ENCODE data around the gene LOXL3.
"Not testable (repeated sequence)": the region's sequence is repeated elsewhere in the genome, so short reads cannot be mapped to it uniquely, and the experiment has no call there.

Gene LOXL3

GRCh38 chr2:74573747-74574562 is 20.2 kb upstream of the LOXL3 start:
- no peak for DNase-seq (ENCODE audit: low read depth)

- DNase-seq (ENCODE audit: low read depth): no peak
Observed at GRCh38 chr2:74572178-74572925, 18.6 kb upstream of the LOXL3 start.

- no peak for DNase-seq (ENCODE audit: low read depth)
Observed at GRCh38 chr2:74571058-74571457, 17.3 kb upstream of the LOXL3 start.

- no peak for DNase-seq (ENCODE audit: low read depth)
Observed at GRCh38 chr2:74569686-74570085, 15.9 kb upstream of the LOXL3 start.

- no peak for DNase-seq (ENCODE audit: low read depth)
Observed at GRCh38 chr2:74567881-74568280, 14.1 kb upstream of the LOXL3 start.

GRCh38 chr2:74566754-74567085 is 13.0 kb upstream of the LOXL3 start:
- DNase-seq (ENCODE audit: low read depth): no peak

GRCh38 chr2:74566076-74566753 is 12.5 kb upstream of the LOXL3 start:
- no peak for DNase-seq (ENCODE audit: low read depth)

GRCh38 chr2:74564222-74564621 is 10.5 kb upstream of the LOXL3 start:
- DNase-seq (ENCODE audit: low read depth): no peak

- no peak for DNase-seq (ENCODE audit: low read depth)
Observed at GRCh38 chr2:74562126-74562775, 8.5 kb upstream of the LOXL3 start.

- not testable (repeated sequence) for DNase-seq (ENCODE audit: low read depth)
Observed at GRCh38 chr2:74561022-74561421, 7.3 kb upstream of the LOXL3 start.

GRCh38 chr2:74560591-74560990 is 6.8 kb upstream of the LOXL3 start:
- DNase-seq (ENCODE audit: low read depth): no peak

GRCh38 chr2:74559912-74560311 is 6.2 kb upstream of the LOXL3 start:
- DNase-seq (ENCODE audit: low read depth): no peak

GRCh38 chr2:74558284-74559230 is 4.8 kb upstream of the LOXL3 start:
- no peak for DNase-seq (ENCODE audit: low read depth)

GRCh38 chr2:74556831-74557370 is 3.2 kb upstream of the LOXL3 start:
- no peak for DNase-seq (ENCODE audit: low read depth)

- no peak for DNase-seq (ENCODE audit: low read depth)
Observed at GRCh38 chr2:74556159-74556558, 2.4 kb upstream of the LOXL3 start.

- no peak for DNase-seq (ENCODE audit: low read depth)
Observed at GRCh38 chr2:74555610-74556103, 1.9 kb upstream of the LOXL3 start.

- DNase-seq (ENCODE audit: low read depth): no peak
Observed at GRCh38 chr2:74554820-74555531, 1.2 kb upstream of the LOXL3 start.

- DNase-seq (ENCODE audit: low read depth): no peak
Observed at GRCh38 chr2:74552914-74553811, 579 bp downstream of the LOXL3 start.

Measured in stimulated activated CD8-positive, alpha-beta memory T cell treated with anti-CD3 and anti-CD28 coated beads, Interleukin-15, amount 100 ng/mL, for 24 hours (primary cell).